Pancreas (tissue), 10 donors: ENCODE measurements around the gene JCAD. TPM values are rescaled to one million over a fixed set of nuclear protein-coding genes. Genes with fewer than 3 reads are reported as not detected.

ENCODE experiments used
- ATAC-seq, 4 donors: fragments of 200-7000 bp; cut with Tn5 transposase; one replicate each; pipeline versions ENCODE4 v1.8.0 to v1.9.1; 2020; ENCODE audit warnings: mild to moderate bottlenecking in 4 of 4, moderate library complexity in 4 of 4
- DNase-seq, 6 donors: peaks; one replicate each; pipeline ENCODE4 v3.0.0-alpha.2; 2020
- FAIRE-seq: peaks from 2 replicates; lab custom pipeline; 2012; peaks lifted over from hg19 to GRCh38; lab: Jason Lieb, UNC
- H3K27ac ChIP-seq, 4 donors: fragments of 200-600 bp; sonication (generic); 1 replicate in 3 of 4; 2 replicates in 1 of 4; pipeline versions ENCODE4 v1.5.0 to v1.8.0; 2020
- H3K27me3 ChIP-seq, 4 donors: fragments of 200-600 bp; one replicate each; pipeline ENCODE4 v1.8.0; 2021
- H3K36me3 ChIP-seq, 3 donors: fragments of 200-600 bp; sonication (generic) in 1 of 3; one replicate each; pipeline versions ENCODE4 v1.5.0 to v1.8.0; 2020 to 2021
- H3K4me1 ChIP-seq, 3 donors: fragments of 200-600 bp; one replicate each; pipeline ENCODE4 v1.8.0; 2021
- H3K4me3 ChIP-seq, 4 donors: fragments of 200-600 bp; sonication (generic) in 2 of 4; one replicate each; pipeline versions ENCODE4 v1.5.0 to v1.8.0; 2020 to 2021
- H3K9me3 ChIP-seq, 4 donors: fragments of 200-600 bp; one replicate each; pipeline ENCODE4 v1.8.0; 2021
- CTCF ChIP-seq, 4 donors: fragments of 200-600 bp; sonication (generic) in 3 of 4; IDR thresholded peaks; one replicate each; pipeline versions ENCODE4 v1.5.0 to v1.8.0; 2021; ENCODE audit warnings: antibody characterized with exemption in 4 of 4
- WGBS, 2 donors: extraction: QIAGEN DNeasy Blood & Tissue Kit; methylation state at CpG; one replicate each; pipeline ENCODE4 v1.1.7; 2013; 5-methylcytosine and 5-hydroxymethylcytosine counted together
- intact Hi-C, 3 donors: fragments of 100-400 bp; cut with DNase I; formaldehyde crosslinking; loops; one replicate each; pipeline versions ENCODE4 v1.11.1 to v1.14.2; 2022
- polyA plus RNA-seq, 2 donors: library from polyadenylated mRNA; stranded (reverse); fragments of 200-250 nt; gene quantifications; one replicate each; pipeline ENCODE4 v1.2.3, GENCODE V29; 2013
- total RNA-seq, 6 donors: library from RNA; stranded (reverse); fragmentation: NEBNext Ultra II Directional in 4 of 6; extraction: Animal tissue kit (Norgen Biotek cat#: 25700) in 4 of 6; gene quantifications; one replicate each; pipeline versions ENCODE4 v1.2.1 to v1.2.4, GENCODE V29; 2021 to 2023
- donor health status: healthy with polysubstance abuse.
- donor health status: DM: no; HTN: no; CAD: no; lungs with moderate emphysema.
- donor health status: DM: no; HTN: no; CAD: no.
- donor health status: control.
- donor health status: control.
- donor health status: Bipolar disorder and iron deficiency.
- donor health status: DM: yes; HTN: yes; CAD: no.
- donor health status: DM: no; HTN: no; CAD: no.
- donor health status: DM: no; HTN: no; CAD: no.
- donor health status: DM: yes; HTN: yes; CAD: no.

JCAD gene
- total and polyA plus RNA-seq, 8 donors: 10.0 to 48.2 (median 23.0) TPM

GRCh38 chr10:30055226-30055662 lies 4.1 kb downstream of the JCAD start:
- DNase-seq (no peak), ATAC-seq (no peak), FAIRE-seq (peak; percentile 34)
- H3K4me3 ChIP-seq: no peak overlapping the region
- peaks cover 0 to 5% (median 0%) of the 10 kb centered on the region in 3 donors for H3K4me1 ChIP-seq
- no peaks in the 10 kb centered on the region for H3K36me3 ChIP-seq
- peak overlapping the region in 2 of 4 donors; percentile 25 to 27 for H3K27ac ChIP-seq
- no peaks in the 10 kb centered on the region for H3K9me3 ChIP-seq
- intact Hi-C loops: no loop called here
- WGBS, 2 donors: 37 to 52% methylated on average over 3 of the region's 3 CpGs
- no peak for TF ChIP-seq CTCF (IDR thresholded peaks at IDR 0.05)
- no peaks in the 10 kb centered on the region for H3K27me3 ChIP-seq

- WGBS, 2 donors: 65 to 73% methylated on average over 6 of the region's 6 CpGs
- no peak for TF ChIP-seq CTCF (IDR thresholded peaks at IDR 0.05)
- FAIRE-seq (no peak), ATAC-seq (no peak), DNase-seq (no peak)
- no peak overlapping the region for H3K4me3 ChIP-seq
- intact Hi-C loops: no loop called here
- H3K9me3 ChIP-seq: no peaks in the 10 kb centered on the region
- no peak overlapping the region for H3K27ac ChIP-seq
- peaks cover 0 to 5% (median 0%) of the 10 kb centered on the region in 3 donors for H3K4me1 ChIP-seq
- H3K36me3 ChIP-seq: no peaks in the 10 kb centered on the region
- H3K27me3 ChIP-seq: no peaks in the 10 kb centered on the region
Observed at GRCh38 chr10:30052062-30052461, 7.3 kb downstream of the JCAD start.

GRCh38 chr10:30051220-30051619 lies 8.2 kb downstream of the JCAD start:
- WGBS, 2 donors: 53 to 58% methylated on average over 8 of the region's 8 CpGs
- Histone ChIP-seq H3K27ac (no peak overlapping the region), H3K4me3 (no peak overlapping the region), H3K36me3 (no peaks in the 10 kb centered on the region), H3K9me3 (no peaks in the 10 kb centered on the region), H3K27me3 (no peaks in the 10 kb centered on the region), H3K4me1 (peaks cover 0 to 3% (median 0%) of the 10 kb centered on the region in 3 donors)
- intact Hi-C loops: no loop called here
- no peak for FAIRE-seq
- no peak for TF ChIP-seq CTCF (IDR thresholded peaks at IDR 0.05)
- no peak for DNase-seq
- ATAC-seq: no peak

- no peak overlapping the region for H3K27ac ChIP-seq
- 35 to 43% methylated on average over 3 of the region's 3 CpGs for WGBS, 2 donors
- intact Hi-C loops: no loop called here
- ATAC-seq: no peak
- no peaks in the 10 kb centered on the region for H3K9me3 ChIP-seq
- no peaks in the 10 kb centered on the region for H3K27me3 ChIP-seq
- FAIRE-seq: no peak
- H3K36me3 ChIP-seq: no peaks in the 10 kb centered on the region
- no peak for DNase-seq
- no peaks in the 10 kb centered on the region for H3K4me1 ChIP-seq
- TF ChIP-seq CTCF (IDR thresholded peaks at IDR 0.05): no peak
- H3K4me3 ChIP-seq: no peak overlapping the region
Observed at GRCh38 chr10:30050411-30050810, 9.0 kb downstream of the JCAD start.

GRCh38 chr10:30048768-30049517 lies 10.4 kb downstream of the JCAD start:
- H3K4me3 ChIP-seq: no peak overlapping the region
- WGBS, 2 donors: 59 to 71% methylated on average over 18 of the region's 18 CpGs
- FAIRE-seq (no peak), ATAC-seq (no peak), DNase-seq (no peak)
- H3K27me3 ChIP-seq: no peaks in the 10 kb centered on the region
- H3K36me3 ChIP-seq: no peaks in the 10 kb centered on the region
- no peak overlapping the region for H3K27ac ChIP-seq
- H3K9me3 ChIP-seq: no peaks in the 10 kb centered on the region
- no peaks in the 10 kb centered on the region for H3K4me1 ChIP-seq
- intact Hi-C loops: no loop called here
- TF ChIP-seq CTCF (IDR thresholded peaks at IDR 0.05): no peak
